Mammary epithelial cell (primary cell): ENCODE results near the gene INPP5D.

Experiments used
- EZH2 ChIP-seq: IDR thresholded peaks from 2 replicates; pipeline ENCODE4 v1.6.1; 2012; ENCODE audit warnings: low read length, inconsistent platforms, borderline replicate concordance
- TF ChIP-seq, protein P1 (sequence below), 2 donors: IDR thresholded peaks in 1 of 2; conservative IDR thresholded peaks in 1 of 2; 2 replicates each; pipeline ENCODE4 v1.5.1; 2011 to 2012; ENCODE audit warnings: inconsistent platforms in 2 of 2, low read length in 2 of 2, mild to moderate bottlenecking in 2 of 2, control low read depth in 1 of 2, low read depth in 1 of 2; ENCODE audit not compliant: insufficient read depth in 1 of 2; ENCODE audit errors: extremely low read depth in 1 of 2

DNA sequence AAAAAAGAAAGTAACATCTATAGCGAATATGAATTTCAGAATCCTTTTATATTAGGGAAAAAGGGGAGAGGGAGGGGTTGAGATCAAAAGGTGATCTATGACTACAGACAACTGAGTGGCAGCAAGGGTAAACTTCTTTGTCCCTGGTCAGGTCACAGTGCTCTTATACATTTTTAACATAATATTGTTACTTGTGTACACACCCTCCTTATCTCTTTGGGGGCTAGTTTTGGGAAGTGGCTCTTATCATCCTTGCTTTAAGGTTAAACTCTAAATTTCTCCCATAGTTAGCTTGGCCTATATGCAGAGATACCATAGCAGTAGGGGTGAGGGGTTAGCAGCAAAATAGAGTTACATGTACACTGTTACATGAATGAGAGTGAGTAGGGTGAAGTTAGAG lies 159.7 kb downstream of the INPP5D start:
- TF ChIP-seq, protein P1, sequence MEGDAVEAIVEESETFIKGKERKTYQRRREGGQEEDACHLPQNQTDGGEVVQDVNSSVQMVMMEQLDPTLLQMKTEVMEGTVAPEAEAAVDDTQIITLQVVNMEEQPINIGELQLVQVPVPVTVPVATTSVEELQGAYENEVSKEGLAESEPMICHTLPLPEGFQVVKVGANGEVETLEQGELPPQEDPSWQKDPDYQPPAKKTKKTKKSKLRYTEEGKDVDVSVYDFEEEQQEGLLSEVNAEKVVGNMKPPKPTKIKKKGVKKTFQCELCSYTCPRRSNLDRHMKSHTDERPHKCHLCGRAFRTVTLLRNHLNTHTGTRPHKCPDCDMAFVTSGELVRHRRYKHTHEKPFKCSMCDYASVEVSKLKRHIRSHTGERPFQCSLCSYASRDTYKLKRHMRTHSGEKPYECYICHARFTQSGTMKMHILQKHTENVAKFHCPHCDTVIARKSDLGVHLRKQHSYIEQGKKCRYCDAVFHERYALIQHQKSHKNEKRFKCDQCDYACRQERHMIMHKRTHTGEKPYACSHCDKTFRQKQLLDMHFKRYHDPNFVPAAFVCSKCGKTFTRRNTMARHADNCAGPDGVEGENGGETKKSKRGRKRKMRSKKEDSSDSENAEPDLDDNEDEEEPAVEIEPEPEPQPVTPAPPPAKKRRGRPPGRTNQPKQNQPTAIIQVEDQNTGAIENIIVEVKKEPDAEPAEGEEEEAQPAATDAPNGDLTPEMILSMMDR (conservative IDR thresholded peaks at IDR 0.05 in 1 of 2, IDR thresholded peaks at IDR 0.05 in 1 of 2; ENCODE audit: extremely low read depth in 1 of 2, insufficient read depth in 1 of 2, low read depth in 1 of 2, low read length in 2 of 2): no peak
- no peak for TF ChIP-seq EZH2
